A549 (cell line): Measurements from ENCODE around the gene IZUMO4. TPM values are rescaled to one million over a fixed set of nuclear protein-coding genes. Genes with fewer than 3 reads are reported as not detected.

Experiments
- ATAC-seq, 2 experiments: fragments of 200-7000 bp in 1 of 2; fragments of >200 bp in 1 of 2; cut with Nextera tagmentation in 1 of 2; cut with Tn5 transposase in 1 of 2; 3 replicates each; pipeline versions ENCODE4 v1.8.0 to v1.9.1; 2018 to 2020; ENCODE audit warnings: mild to moderate bottlenecking in 1 of 2, moderate library complexity in 1 of 2
- CTCF ChIA-PET: fragments of 300-600 bp; sonication (Branson Sonifier 250); formaldehyde crosslinking; extraction: SDS; loops from one replicate; lab custom pipeline; 2021; ENCODE audit warnings: antibody characterized with exemption, inconsistent platforms; lab: Yijun Ruan, JAX
- POLR2A ChIA-PET: fragments of 350-600 bp; formaldehyde crosslinking; extraction: SDS; loops from one replicate; lab custom pipeline; 2021; ENCODE audit warnings: antibody characterized with exemption, inconsistent platforms; lab: Yijun Ruan, JAX
- DNase-seq, 2 experiments: peaks; one replicate each; pipeline versions ENCODE4 v3.0.0 to v3.0.0-alpha.2; 2011 to 2016; ENCODE audit warnings: low read depth in 1 of 2, low spot score in 1 of 2
- FAIRE-seq: peaks from 2 replicates; lab custom pipeline; 2011; peaks lifted over from hg19 to GRCh38; lab: Jason Lieb, UNC
- H3K27ac ChIP-seq, 2 experiments: fragments of >200 bp; sonication (Bioruptor Twin); formaldehyde crosslinking; 3 replicates each; pipeline ENCODE4 v1.5.1; 2016 to 2017
- H3K4me1 ChIP-seq: fragments of >200 bp; sonication (Bioruptor Twin); formaldehyde crosslinking; 3 replicates; pipeline ENCODE4 v1.6.1; 2016
- H3K4me2 ChIP-seq: fragments of >200 bp; sonication (Bioruptor Twin); formaldehyde crosslinking; 3 replicates; pipeline ENCODE4 v1.6.1; 2016
- H3K4me3 ChIP-seq: fragments of >200 bp; sonication (Bioruptor Twin); formaldehyde crosslinking; 3 replicates; pipeline ENCODE4 v1.5.1; 2016
- H3K9me3 ChIP-seq: fragments of >200 bp; sonication (Bioruptor Twin); formaldehyde crosslinking; 3 replicates; pipeline ENCODE4 v1.6.1; 2016
- BHLHE40 ChIP-seq: IDR thresholded peaks from 2 replicates; pipeline ENCODE4 v1.6.1; 2012; ENCODE audit warnings: low read depth, low read length, inconsistent platforms
- CEBPB ChIP-seq, 2 experiments: fragments of >200 bp in 1 of 2; sonication (Bioruptor Twin) in 1 of 2; formaldehyde crosslinking in 1 of 2; IDR thresholded peaks; 2 replicates each; pipeline ENCODE4 v1.6.1; 2012 to 2016
- CHD2 ChIP-seq: fragments of 150-350 bp; IDR thresholded peaks from 2 replicates; pipeline ENCODE4 v1.6.1; 2014; ENCODE audit warnings: low read length; ENCODE audit not compliant: partially characterized antibody
- ESRRA ChIP-seq: fragments of 150-350 bp; IDR thresholded peaks from 2 replicates; pipeline ENCODE4 v1.6.1; 2014; ENCODE audit warnings: mild to moderate bottlenecking, low read length, borderline replicate concordance
- FOSB ChIP-seq: fragments of 250-450 bp; sonication (Bioruptor Pico); IDR thresholded peaks from 2 replicates; pipeline ENCODE4 v1.5.0; 2020; ENCODE audit warnings: mild to moderate bottlenecking, moderate library complexity
- FOSL2 ChIP-seq, 2 experiments: fragments of 450-650 bp in 1 of 2; fragments of >200 bp in 1 of 2; sonication (Bioruptor Twin) in 1 of 2; formaldehyde crosslinking; IDR thresholded peaks; 2 replicates each; pipeline versions ENCODE4 v1.5.0 to v1.6.1; 2016 to 2020; ENCODE audit warnings: mild to moderate bottlenecking in 1 of 2, moderate library complexity in 1 of 2
- GATA3 ChIP-seq: IDR thresholded peaks from 2 replicates; pipeline ENCODE4 v1.6.1; 2012; ENCODE audit warnings: borderline replicate concordance
- HDAC2 ChIP-seq: fragments of 200-600 bp; sonication (generic); IDR thresholded peaks from 2 replicates; pipeline ENCODE4 v1.6.1; 2016
- HEYL ChIP-seq: fragments of 250-450 bp; sonication (Bioruptor Pico); IDR thresholded peaks from 2 replicates; pipeline ENCODE4 v1.8.0; 2021; ENCODE audit warnings: mild to moderate bottlenecking, moderate library complexity
- HOXA7 ChIP-seq: fragments of 250-450 bp; sonication (Bioruptor Pico); IDR thresholded peaks from 2 replicates; pipeline ENCODE4 v1.5.0; 2020; ENCODE audit warnings: mild to moderate bottlenecking, moderate library complexity
- JUN ChIP-seq, 2 experiments: fragments of >200 bp; sonication (Bioruptor Twin); formaldehyde crosslinking; IDR thresholded peaks; 2 replicates in 1 of 2; 3 replicates in 1 of 2; pipeline ENCODE4 v1.6.1; 2016 to 2017
- MYC ChIP-seq: IDR thresholded peaks from 2 replicates; pipeline ENCODE4 v1.6.1; 2012; ENCODE audit warnings: mild to moderate bottlenecking, inconsistent platforms, low read length, improper control_type of control experiment, borderline replicate concordance
- NPAS2 ChIP-seq: fragments of 250-450 bp; sonication (Bioruptor Pico); IDR thresholded peaks from 2 replicates; pipeline ENCODE4 v1.8.0; 2022; ENCODE audit warnings: mild to moderate bottlenecking, moderate library complexity, borderline replicate concordance
- PHF8 ChIP-seq: fragments of 200-600 bp; sonication (generic); IDR thresholded peaks from 2 replicates; pipeline ENCODE4 v1.6.1; 2016; ENCODE audit warnings: low read depth, mild to moderate bottlenecking, antibody characterized with exemption, moderate library complexity, borderline replicate concordance
- RAD21 ChIP-seq, 2 experiments: fragments of >200 bp in 1 of 2; sonication (Bioruptor Twin) in 1 of 2; formaldehyde crosslinking in 1 of 2; IDR thresholded peaks in 1 of 2; conservative IDR thresholded peaks in 1 of 2; 2 replicates in 1 of 2; 3 replicates in 1 of 2; pipeline ENCODE4 v1.6.1; 2012 to 2018; ENCODE audit warnings: inconsistent platforms in 1 of 2
- RARB ChIP-seq: fragments of 250-450 bp; sonication (Bioruptor Pico); IDR thresholded peaks from 2 replicates; pipeline ENCODE4 v1.8.0; 2021; ENCODE audit warnings: mild to moderate bottlenecking, moderate library complexity
- RNF2 ChIP-seq: fragments of 200-600 bp; sonication (generic); IDR thresholded peaks from 2 replicates; pipeline ENCODE4 v1.6.1; 2016; ENCODE audit warnings: low read depth, mild to moderate bottlenecking, antibody characterized with exemption, moderate library complexity, borderline replicate concordance
- SREBF2 ChIP-seq: fragments of 450-650 bp; IDR thresholded peaks from 2 replicates; pipeline ENCODE4 v1.6.1; 2014; ENCODE audit warnings: mild to moderate bottlenecking, moderate library complexity
- TFCP2L1 ChIP-seq: fragments of 250-450 bp; sonication (Bioruptor Pico); IDR thresholded peaks from 2 replicates; pipeline ENCODE4 v1.5.0; 2021; ENCODE audit warnings: mild to moderate bottlenecking
- WGBS: methylation state at CpG from one replicate; pipeline ENCODE4 v1.1.6; 2017; ENCODE audit errors: missing lambda C conversion rate; 5-methylcytosine and 5-hydroxymethylcytosine counted together
- polyA plus RNA-seq, 4 experiments: library from polyadenylated mRNA; depleted of rRNA in 3 of 4; stranded (reverse); fragments of >200 nt; fragmentation: RNase III in 1 of 4; extraction: RNeasy Plus Mini Kit Qiagen cat#74134 plus additional on column Dnase treatment in 1 of 4; gene quantifications; 2 replicates in 3 of 4; 3 replicates in 1 of 4; pipeline ENCODE4 v1.2.3, GENCODE V29; 2011 to 2017
- TF ChIP-seq, protein P1 (sequence below): fragments of 250-450 bp; sonication (Bioruptor Pico); IDR thresholded peaks from 2 replicates; pipeline ENCODE4 v1.5.0; 2020; ENCODE audit warnings: low read depth, mild to moderate bottlenecking, moderate library complexity
- TF ChIP-seq, protein P2 (sequence below): fragments of 150-350 bp; IDR thresholded peaks from 2 replicates; pipeline ENCODE4 v1.6.1; 2014; ENCODE audit warnings: low read depth, mild to moderate bottlenecking, low read length
- TF ChIP-seq, protein P3 (sequence below): fragments of 250-450 bp; sonication (Bioruptor Pico); IDR thresholded peaks from 2 replicates; pipeline ENCODE4 v1.5.0; 2021; ENCODE audit warnings: mild to moderate bottlenecking, moderate library complexity, borderline replicate concordance
- TF ChIP-seq, protein P4 (sequence below): fragments of 450-650 bp; IDR thresholded peaks from 2 replicates; pipeline ENCODE4 v1.6.1; 2014; ENCODE audit warnings: antibody characterized with exemption
- TF ChIP-seq, protein P5 (sequence below): fragments of >200 bp; sonication (Bioruptor Twin); formaldehyde crosslinking; IDR thresholded peaks from 3 replicates; pipeline ENCODE4 v1.6.1; 2016

IZUMO4 gene
- polyA plus RNA-seq, 2 of the 4 experiments (the other 2 are of a cell fraction): 0.36 to 1.0 TPM

DNA sequence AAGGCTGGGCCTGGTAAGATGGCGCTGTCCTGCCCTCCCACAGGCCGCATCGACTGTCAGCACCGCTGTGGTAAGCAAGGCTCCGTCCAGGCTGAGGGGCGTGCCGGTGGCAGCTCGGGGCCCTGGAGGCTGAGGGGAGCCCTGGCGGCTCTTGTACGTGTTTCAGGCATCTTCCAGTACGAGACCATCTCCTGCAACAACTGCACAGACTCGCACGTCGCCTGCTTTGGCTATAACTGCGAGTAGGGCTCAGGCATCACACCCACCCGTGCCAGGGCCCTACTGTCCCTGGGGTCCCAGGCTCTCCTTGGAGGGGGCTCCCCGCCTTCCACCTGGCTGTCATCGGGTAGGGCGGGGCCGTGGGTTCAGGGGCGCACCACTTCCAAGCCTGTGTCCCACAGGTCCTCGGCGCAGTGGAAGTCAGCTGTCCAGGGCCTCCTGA is 1.2 kb downstream of the IZUMO4 start:
- Histone ChIP-seq H3K4me2 (no peak overlapping the region; the same call in 2 of the 3 replicates), H3K27ac (no peak overlapping the region), H3K9me3 (no peaks in the 10 kb centered on the region), H3K4me1 (peaks cover 14% of the 10 kb centered on the region; the same call in 1 of the 3 replicates), H3K4me3 (no peak overlapping the region)
- DNase-seq (no peak), FAIRE-seq (no peak), ATAC-seq (no peak)
- ChIA-PET CTCF (interaction anchor here (0.8 to 1.3 kb wide), 2 partner anchors 11 to 18 kb away, joined by 3 to 4 read pairs; no protein-coding TSS in a partner anchor), POLR2A (no interaction called here)
- 80% methylated on average over 6 of the region's 23 CpGs for WGBS
- no peak for TF ChIP-seq BHLHE40
- no peak for TF ChIP-seq FOSB
- TF ChIP-seq SREBF2: no peak
- TF ChIP-seq CEBPB (IDR thresholded peaks at IDR 0.05): no peak
- TF ChIP-seq HDAC2: no peak
- no peak for TF ChIP-seq NPAS2 (CRISPR knock-in tag)
- TF ChIP-seq RAD21 (conservative IDR thresholded peaks at IDR 0.05 in 1 of 2, IDR thresholded peaks at IDR 0.05 in 1 of 2): no peak

DNA sequence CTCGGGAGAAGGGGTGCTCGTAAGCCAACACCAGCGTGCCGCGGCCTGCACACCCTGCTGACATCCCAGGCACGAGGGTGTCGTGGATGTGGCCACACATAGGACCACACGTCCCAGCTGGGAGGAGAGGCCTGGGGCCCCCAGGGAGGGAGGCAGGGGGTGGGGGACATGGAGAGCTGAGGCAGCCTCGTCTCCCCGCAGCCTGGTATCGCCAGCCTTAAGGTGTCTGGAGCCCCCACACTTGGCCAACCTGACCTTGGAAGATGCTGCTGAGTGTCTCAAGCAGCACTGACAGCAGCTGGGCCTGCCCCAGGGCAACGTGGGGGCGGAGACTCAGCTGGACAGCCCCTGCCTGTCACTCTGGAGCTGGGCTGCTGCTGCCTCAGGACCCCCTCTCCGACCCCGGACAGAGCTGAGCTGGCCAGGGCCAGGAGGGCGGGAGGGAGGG is 2.4 kb downstream of the IZUMO4 start:
- DNase-seq (no peak), ATAC-seq (no peak), FAIRE-seq (no peak)
- no peak overlapping the region for H3K4me3 ChIP-seq
- no CpG with 5 or more reads among the region's 16 CpGs for WGBS
- CTCF ChIA-PET: no interaction called here
- H3K4me2 ChIP-seq: no peak overlapping the region
- TF ChIP-seq GATA3 (no peak), MYC (no peak), RNF2 (no peak), ESRRA (no peak), HEYL (CRISPR knock-in tag) (no peak), FOSL2 (IDR thresholded peaks at IDR 0.05) (no peak), FOSL2 (CRISPR knock-in tag; IDR thresholded peaks at IDR 0.05) (no peak), TFCP2L1 (CRISPR knock-in tag) (no peak), FOSB (no peak), JUN (IDR thresholded peaks at IDR 0.05) (no peak), CHD2 (no peak)
- TF ChIP-seq, protein P1, sequence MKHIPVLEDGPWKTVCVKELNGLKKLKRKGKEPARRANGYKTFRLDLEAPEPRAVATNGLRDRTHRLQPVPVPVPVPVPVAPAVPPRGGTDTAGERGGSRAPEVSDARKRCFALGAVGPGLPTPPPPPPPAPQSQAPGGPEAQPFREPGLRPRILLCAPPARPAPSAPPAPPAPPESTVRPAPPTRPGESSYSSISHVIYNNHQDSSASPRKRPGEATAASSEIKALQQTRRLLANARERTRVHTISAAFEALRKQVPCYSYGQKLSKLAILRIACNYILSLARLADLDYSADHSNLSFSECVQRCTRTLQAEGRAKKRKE (CRISPR knock-in tag): no peak
- TF ChIP-seq, protein P2, sequence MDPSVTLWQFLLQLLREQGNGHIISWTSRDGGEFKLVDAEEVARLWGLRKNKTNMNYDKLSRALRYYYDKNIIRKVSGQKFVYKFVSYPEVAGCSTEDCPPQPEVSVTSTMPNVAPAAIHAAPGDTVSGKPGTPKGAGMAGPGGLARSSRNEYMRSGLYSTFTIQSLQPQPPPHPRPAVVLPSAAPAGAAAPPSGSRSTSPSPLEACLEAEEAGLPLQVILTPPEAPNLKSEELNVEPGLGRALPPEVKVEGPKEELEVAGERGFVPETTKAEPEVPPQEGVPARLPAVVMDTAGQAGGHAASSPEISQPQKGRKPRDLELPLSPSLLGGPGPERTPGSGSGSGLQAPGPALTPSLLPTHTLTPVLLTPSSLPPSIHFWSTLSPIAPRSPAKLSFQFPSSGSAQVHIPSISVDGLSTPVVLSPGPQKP: no peak
- TF ChIP-seq, protein P3, sequence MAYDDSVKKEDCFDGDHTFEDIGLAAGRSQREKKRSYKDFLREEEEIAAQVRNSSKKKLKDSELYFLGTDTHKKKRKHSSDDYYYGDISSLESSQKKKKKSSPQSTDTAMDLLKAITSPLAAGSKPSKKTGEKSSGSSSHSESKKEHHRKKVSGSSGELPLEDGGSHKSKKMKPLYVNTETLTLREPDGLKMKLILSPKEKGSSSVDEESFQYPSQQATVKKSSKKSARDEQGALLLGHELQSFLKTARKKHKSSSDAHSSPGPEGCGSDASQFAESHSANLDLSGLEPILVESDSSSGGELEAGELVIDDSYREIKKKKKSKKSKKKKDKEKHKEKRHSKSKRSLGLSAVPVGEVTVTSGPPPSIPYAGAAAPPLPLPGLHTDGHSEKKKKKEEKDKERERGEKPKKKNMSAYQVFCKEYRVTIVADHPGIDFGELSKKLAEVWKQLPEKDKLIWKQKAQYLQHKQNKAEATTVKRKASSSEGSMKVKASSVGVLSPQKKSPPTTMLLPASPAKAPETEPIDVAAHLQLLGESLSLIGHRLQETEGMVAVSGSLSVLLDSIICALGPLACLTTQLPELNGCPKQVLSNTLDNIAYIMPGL (CRISPR knock-in tag): no peak
- no peaks in the 10 kb centered on the region for H3K9me3 ChIP-seq
- H3K4me1 ChIP-seq: peaks cover 14% of the 10 kb centered on the region; the same call in 1 of the 3 replicates
- no peak overlapping the region for H3K27ac ChIP-seq
- POLR2A ChIA-PET: no interaction called here

DNA sequence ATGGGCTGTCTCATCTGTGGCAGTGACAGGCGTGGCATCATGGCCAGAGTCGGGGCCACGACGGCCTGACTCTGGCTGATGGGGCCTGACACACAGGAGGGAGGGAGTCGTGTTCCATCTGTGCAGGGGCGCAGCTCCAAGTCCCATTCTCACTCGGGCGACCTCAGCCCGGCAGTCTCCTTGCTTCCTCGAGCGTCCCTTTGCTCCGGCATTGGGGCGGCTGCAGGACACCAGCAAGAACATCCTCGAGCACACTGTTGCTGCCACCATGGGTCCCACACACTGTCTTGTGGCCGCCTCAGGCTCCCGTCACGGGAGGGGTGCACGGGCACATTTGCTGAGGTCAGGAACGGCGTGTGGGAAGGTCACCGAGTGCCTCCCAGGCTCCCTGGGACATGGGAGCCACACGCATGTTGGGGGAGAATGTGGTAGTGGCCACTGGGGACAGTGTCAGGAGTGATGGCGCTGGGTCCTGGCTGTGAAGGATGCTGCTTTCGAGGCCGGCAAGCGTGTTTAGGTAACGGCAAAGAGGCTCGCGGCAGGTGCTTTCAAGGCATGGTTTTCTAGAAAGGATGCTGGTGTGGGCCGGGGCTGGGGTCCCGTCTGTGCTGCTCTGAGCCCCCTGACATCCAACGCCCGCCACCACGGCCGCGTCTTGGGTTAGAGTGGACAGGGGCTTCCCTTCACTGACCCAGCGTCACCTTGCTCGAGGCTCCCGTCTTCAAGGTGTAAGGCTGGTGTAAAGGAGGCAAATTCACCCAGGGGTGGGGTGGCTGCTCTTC is 3.4 kb downstream of the IZUMO4 start:
- ATAC-seq: no peak
- H3K4me1 ChIP-seq: peaks cover 10% of the 10 kb centered on the region; the same call in 1 of the 3 replicates
- no peak overlapping the region for H3K4me2 ChIP-seq
- TF ChIP-seq FOSL2 (IDR thresholded peaks at IDR 0.05) (no peak), FOSL2 (CRISPR knock-in tag; IDR thresholded peaks at IDR 0.05) (no peak), PHF8 (no peak), RARB (CRISPR knock-in tag) (no peak), NPAS2 (CRISPR knock-in tag) (no peak), HOXA7 (CRISPR knock-in tag) (no peak), RAD21 (conservative IDR thresholded peaks at IDR 0.05 in 1 of 2, IDR thresholded peaks at IDR 0.05 in 1 of 2) (no peak)
- TF ChIP-seq, protein P4, sequence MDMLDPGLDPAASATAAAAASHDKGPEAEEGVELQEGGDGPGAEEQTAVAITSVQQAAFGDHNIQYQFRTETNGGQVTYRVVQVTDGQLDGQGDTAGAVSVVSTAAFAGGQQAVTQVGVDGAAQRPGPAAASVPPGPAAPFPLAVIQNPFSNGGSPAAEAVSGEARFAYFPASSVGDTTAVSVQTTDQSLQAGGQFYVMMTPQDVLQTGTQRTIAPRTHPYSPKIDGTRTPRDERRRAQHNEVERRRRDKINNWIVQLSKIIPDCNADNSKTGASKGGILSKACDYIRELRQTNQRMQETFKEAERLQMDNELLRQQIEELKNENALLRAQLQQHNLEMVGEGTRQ: no peak
- TF ChIP-seq, protein P5, sequence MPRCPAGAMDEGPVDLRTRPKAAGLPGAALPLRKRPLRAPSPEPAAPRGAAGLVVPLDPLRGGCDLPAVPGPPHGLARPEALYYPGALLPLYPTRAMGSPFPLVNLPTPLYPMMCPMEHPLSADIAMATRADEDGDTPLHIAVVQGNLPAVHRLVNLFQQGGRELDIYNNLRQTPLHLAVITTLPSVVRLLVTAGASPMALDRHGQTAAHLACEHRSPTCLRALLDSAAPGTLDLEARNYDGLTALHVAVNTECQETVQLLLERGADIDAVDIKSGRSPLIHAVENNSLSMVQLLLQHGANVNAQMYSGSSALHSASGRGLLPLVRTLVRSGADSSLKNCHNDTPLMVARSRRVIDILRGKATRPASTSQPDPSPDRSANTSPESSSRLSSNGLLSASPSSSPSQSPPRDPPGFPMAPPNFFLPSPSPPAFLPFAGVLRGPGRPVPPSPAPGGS: no peak
- no peaks in the 10 kb centered on the region for H3K9me3 ChIP-seq
- H3K27ac ChIP-seq: no peak overlapping the region
- no peak for DNase-seq
- no peak overlapping the region for H3K4me3 ChIP-seq
- CTCF ChIA-PET: no interaction called here
- POLR2A ChIA-PET: no interaction called here
- FAIRE-seq: no peak
- WGBS: 95% methylated on average over 30 of the region's 39 CpGs
